SK-N-SH (cell line): ENCODE measurements around the gene LIMA1. TPM values are rescaled to one million over a fixed set of nuclear protein-coding genes. Genes with fewer than 3 reads are reported as not detected.
"Not testable (repeated sequence)": the region's sequence is repeated elsewhere in the genome, so short reads cannot be mapped to it uniquely, and the experiment has no call there.

ENCODE experiments used
- CTCF ChIA-PET: fragments of 300-600, 350-600 bp; formaldehyde crosslinking; extraction: SDS; loops from one replicate; lab custom pipeline; 2021; lab: Yijun Ruan, JAX
- POLR2A ChIA-PET: fragments of 350-600 bp; sonication (Branson Sonifier 250); formaldehyde crosslinking; extraction: SDS; loops from one replicate; lab custom pipeline; 2020; ENCODE audit warnings: antibody characterized with exemption, inconsistent platforms; lab: Yijun Ruan, JAX
- DNase-seq: peaks from one replicate; pipeline ENCODE4 v3.0.0; 2012
- H2AFZ ChIP-seq: fragments of 200-600 bp; sonication (generic); 2 replicates; pipeline ENCODE4 v1.8.1; 2016; ENCODE audit warnings: antibody characterized with exemption, mild to moderate bottlenecking, low read depth
- H3F3A ChIP-seq: fragments of 200-600 bp; sonication (generic); replicated peaks from 2 replicates; pipeline ENCODE3; 2016; ENCODE audit warnings: antibody characterized with exemption, mild to moderate bottlenecking; ENCODE audit not compliant: insufficient read depth
- H3K27ac ChIP-seq, 2 experiments: fragments of 200-500 bp in 1 of 2; fragments of 200-600 bp in 1 of 2; sonication (Bioruptor generic) in 1 of 2; sonication (generic), shearing (Covaris generic) in 1 of 2; 2 replicates each; pipeline versions ENCODE4 v1.5.1 to v1.6.1; 2014 to 2016; ENCODE audit warnings: low read depth in 2 of 2, inconsistent platforms in 1 of 2, low read length in 1 of 2, mild to moderate bottlenecking in 1 of 2, mixed read lengths in 1 of 2
- H3K27me3 ChIP-seq: fragments of 200-600 bp; sonication (generic), shearing (Covaris generic); 2 replicates; pipeline ENCODE4 v1.6.1; 2016; ENCODE audit warnings: mixed run types; ENCODE audit not compliant: insufficient read depth
- H3K36me3 ChIP-seq, 2 experiments: fragments of 200-500 bp in 1 of 2; fragments of 200-600 bp in 1 of 2; sonication (Bioruptor generic) in 1 of 2; sonication (generic) in 1 of 2; replicated peaks in 1 of 2; 2 replicates each; pipeline versions ENCODE3 to v1.5.1; 2014 to 2016; ENCODE audit warnings: low read length in 1 of 2, mild to moderate bottlenecking in 1 of 2; ENCODE audit not compliant: insufficient read depth in 2 of 2, control insufficient read depth in 1 of 2
- H3K4me1 ChIP-seq, 2 experiments: fragments of 200-500 bp in 1 of 2; fragments of 200-600 bp in 1 of 2; sonication (Bioruptor generic) in 1 of 2; sonication (generic), shearing (Covaris generic) in 1 of 2; 2 replicates each; pipeline versions ENCODE4 v1.5.1 to v1.6.1; 2014 to 2016; ENCODE audit warnings: low read depth in 1 of 2, low read length in 1 of 2, mixed run types in 1 of 2; ENCODE audit not compliant: insufficient read depth in 2 of 2, control insufficient read depth in 1 of 2
- H3K4me2 ChIP-seq: fragments of 200-600 bp; sonication (generic), shearing (Covaris generic); 2 replicates; pipeline ENCODE4 v1.6.1; 2017; ENCODE audit warnings: mixed run types
- H3K4me3 ChIP-seq, 2 experiments: fragments of 200-500 bp in 1 of 2; fragments of 200-600 bp in 1 of 2; sonication (Bioruptor generic) in 1 of 2; sonication (generic), shearing (Covaris generic) in 1 of 2; 2 replicates each; pipeline versions ENCODE4 v1.5.1 to v1.8.1; 2014 to 2016; ENCODE audit warnings: low read depth in 2 of 2, inconsistent platforms in 1 of 2, low read length in 1 of 2, mild to moderate bottlenecking in 1 of 2, mixed read lengths in 1 of 2, moderate library complexity in 1 of 2
- H3K79me2 ChIP-seq: fragments of 200-600 bp; sonication (generic); 2 replicates; pipeline ENCODE4 v1.8.1; 2017; ENCODE audit warnings: mild to moderate bottlenecking; ENCODE audit not compliant: insufficient read depth
- H3K9ac ChIP-seq: fragments of 200-600 bp; sonication (generic); 2 replicates; pipeline ENCODE4 v1.6.1; 2017; ENCODE audit warnings: mixed run types
- H3K9me2 ChIP-seq: fragments of 200-600 bp; sonication (generic); 2 replicates; pipeline ENCODE4 v1.6.1; 2017; ENCODE audit warnings: mixed run types
- H3K9me3 ChIP-seq: fragments of 200-600 bp; sonication (generic); 2 replicates; pipeline ENCODE4 v1.6.1; 2017; ENCODE audit warnings: mixed run types, mild to moderate bottlenecking, moderate library complexity
- H4K20me1 ChIP-seq: fragments of 200-600 bp; sonication (generic); 2 replicates; pipeline ENCODE4 v1.6.1; 2017; ENCODE audit warnings: mild to moderate bottlenecking, mixed run types; ENCODE audit not compliant: insufficient read depth
- ELF1 ChIP-seq: IDR thresholded peaks from 2 replicates; pipeline ENCODE4 v1.4.0; 2012
- EZH2phosphoT487 ChIP-seq: fragments of 200-600 bp; sonication (generic); IDR thresholded peaks from 2 replicates; pipeline ENCODE4 v1.6.1; 2017; ENCODE audit warnings: low read depth, mixed run types, mild to moderate bottlenecking, antibody characterized with exemption, moderate library complexity, borderline replicate concordance
- JUND ChIP-seq: IDR thresholded peaks from 2 replicates; pipeline ENCODE4 v1.4.0; 2012
- RXRA ChIP-seq: IDR thresholded peaks from 2 replicates; pipeline ENCODE4 v1.4.0; 2012; ENCODE audit warnings: low read depth, mild to moderate bottlenecking, borderline replicate concordance
- SIN3A ChIP-seq: IDR thresholded peaks from 2 replicates; pipeline ENCODE4 v1.6.1; 2012; ENCODE audit warnings: low read depth, mild to moderate bottlenecking, low read length, moderate library complexity, borderline replicate concordance
- TAF1 ChIP-seq: IDR thresholded peaks from 2 replicates; pipeline ENCODE4 v1.6.1; 2012; ENCODE audit warnings: low read depth, mild to moderate bottlenecking, low read length, moderate library complexity, borderline replicate concordance
- USF1 ChIP-seq: IDR thresholded peaks from 2 replicates; pipeline ENCODE4 v1.4.0; 2012; ENCODE audit warnings: low read depth, borderline replicate concordance
- WGBS: methylation state at CpG from one replicate; pipeline ENCODE4 v1.1.6; 2017; ENCODE audit warnings: low lambda C conversion rate; 5-methylcytosine and 5-hydroxymethylcytosine counted together
- polyA plus RNA-seq, 3 experiments: library from polyadenylated mRNA; depleted of rRNA; stranded (reverse); fragments of >200 nt; gene quantifications; 2 replicates each; pipeline ENCODE4 v1.2.3, GENCODE V29; 2012
- TF ChIP-seq, protein P1 (sequence below): IDR thresholded peaks from 2 replicates; pipeline ENCODE4; 2012
- TF ChIP-seq, protein P2 (sequence below): fragments of 150-350 bp; IDR thresholded peaks from 2 replicates; pipeline ENCODE4 v1.6.1; 2017; ENCODE audit warnings: antibody characterized with exemption, low read length, low read depth, borderline replicate concordance

The LIMA1 gene
- polyA plus RNA-seq, 1 of the 3 experiments (the other 2 are of a cell fraction) = 96.6 TPM

DNA sequence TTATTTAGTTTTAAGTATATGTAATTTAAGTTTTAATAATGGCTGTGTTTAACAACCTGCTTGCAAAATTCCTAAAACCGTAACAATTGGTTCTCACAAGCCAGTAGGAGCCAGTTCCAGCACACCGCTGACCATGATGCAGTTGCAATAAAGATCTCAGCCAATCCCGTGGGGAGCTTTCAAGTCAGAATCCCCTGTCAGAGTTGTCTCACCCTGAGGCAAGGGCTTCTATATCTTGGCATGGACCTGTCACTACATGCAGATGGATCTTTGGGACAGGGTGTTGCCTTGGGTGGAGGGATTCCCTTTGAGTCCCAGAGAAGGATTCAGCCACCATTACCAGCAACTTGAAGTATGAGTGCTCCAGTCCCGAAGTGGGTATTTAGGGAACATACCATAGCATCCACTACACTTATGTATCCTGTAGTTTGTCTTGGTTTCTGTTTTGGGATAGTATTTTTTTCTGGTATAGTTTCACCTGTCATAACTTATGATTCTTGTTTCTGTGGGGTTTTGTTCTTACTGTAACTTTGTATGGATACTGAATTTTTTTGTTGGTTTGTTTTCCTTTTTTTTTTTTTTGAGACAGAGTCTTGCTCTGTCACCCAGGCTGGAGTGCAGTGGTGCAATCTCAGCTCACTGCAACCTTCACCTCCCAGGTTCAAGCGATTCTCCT, 30.1 kb upstream of the LIMA1 start:
- no peaks in the 10 kb centered on the region for H3K9me2 ChIP-seq
- 96% methylated on average over 5 of the region's 5 CpGs for WGBS
- ChIA-PET CTCF (interaction anchor here (0.6 to 2.6 kb wide), 12 partner anchors 11 to 348 kb away, joined by 3 to 40 read pairs (median 9); no protein-coding TSS in a partner anchor), POLR2A (no interaction called here)
- no peaks in the 10 kb centered on the region for H3K27me3 ChIP-seq
- peaks cover 0 to 3% of the 10 kb centered on the region in 2 experiments for H3K36me3 ChIP-seq
- TF ChIP-seq SIN3A = no peak
- TF ChIP-seq TAF1 = no peak
- TF ChIP-seq ELF1 = no peak
- TF ChIP-seq JUND = no peak
- no peak for TF ChIP-seq RXRA
- TF ChIP-seq USF1 = no peak
- no peak for TF ChIP-seq EZH2phosphoT487
- TF ChIP-seq, protein P1, sequence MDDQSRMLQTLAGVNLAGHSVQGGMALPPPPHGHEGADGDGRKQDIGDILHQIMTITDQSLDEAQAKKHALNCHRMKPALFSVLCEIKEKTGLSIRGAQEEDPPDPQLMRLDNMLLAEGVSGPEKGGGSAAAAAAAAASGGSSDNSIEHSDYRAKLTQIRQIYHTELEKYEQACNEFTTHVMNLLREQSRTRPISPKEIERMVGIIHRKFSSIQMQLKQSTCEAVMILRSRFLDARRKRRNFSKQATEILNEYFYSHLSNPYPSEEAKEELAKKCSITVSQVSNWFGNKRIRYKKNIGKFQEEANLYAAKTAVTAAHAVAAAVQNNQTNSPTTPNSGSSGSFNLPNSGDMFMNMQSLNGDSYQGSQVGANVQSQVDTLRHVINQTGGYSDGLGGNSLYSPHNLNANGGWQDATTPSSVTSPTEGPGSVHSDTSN = no peak
- TF ChIP-seq, protein P2, sequence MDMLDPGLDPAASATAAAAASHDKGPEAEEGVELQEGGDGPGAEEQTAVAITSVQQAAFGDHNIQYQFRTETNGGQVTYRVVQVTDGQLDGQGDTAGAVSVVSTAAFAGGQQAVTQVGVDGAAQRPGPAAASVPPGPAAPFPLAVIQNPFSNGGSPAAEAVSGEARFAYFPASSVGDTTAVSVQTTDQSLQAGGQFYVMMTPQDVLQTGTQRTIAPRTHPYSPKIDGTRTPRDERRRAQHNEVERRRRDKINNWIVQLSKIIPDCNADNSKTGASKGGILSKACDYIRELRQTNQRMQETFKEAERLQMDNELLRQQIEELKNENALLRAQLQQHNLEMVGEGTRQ = no peak
- no peak overlapping the region for H3K9ac ChIP-seq
- peaks cover 8% of the 10 kb centered on the region for H3F3A ChIP-seq
- peaks cover 3% of the 10 kb centered on the region; the same call in 1 of the 2 replicates for H3K79me2 ChIP-seq
- H3K4me2 ChIP-seq = no peak overlapping the region
- no peaks in the 10 kb centered on the region for H4K20me1 ChIP-seq
- H2AFZ ChIP-seq = no peak overlapping the region
- no peak for DNase-seq
- H3K4me3 ChIP-seq = no peak overlapping the region
- no peaks in the 10 kb centered on the region for H3K4me1 ChIP-seq
- no peak overlapping the region for H3K27ac ChIP-seq
- H3K9me3 ChIP-seq = no peaks in the 10 kb centered on the region

DNA sequence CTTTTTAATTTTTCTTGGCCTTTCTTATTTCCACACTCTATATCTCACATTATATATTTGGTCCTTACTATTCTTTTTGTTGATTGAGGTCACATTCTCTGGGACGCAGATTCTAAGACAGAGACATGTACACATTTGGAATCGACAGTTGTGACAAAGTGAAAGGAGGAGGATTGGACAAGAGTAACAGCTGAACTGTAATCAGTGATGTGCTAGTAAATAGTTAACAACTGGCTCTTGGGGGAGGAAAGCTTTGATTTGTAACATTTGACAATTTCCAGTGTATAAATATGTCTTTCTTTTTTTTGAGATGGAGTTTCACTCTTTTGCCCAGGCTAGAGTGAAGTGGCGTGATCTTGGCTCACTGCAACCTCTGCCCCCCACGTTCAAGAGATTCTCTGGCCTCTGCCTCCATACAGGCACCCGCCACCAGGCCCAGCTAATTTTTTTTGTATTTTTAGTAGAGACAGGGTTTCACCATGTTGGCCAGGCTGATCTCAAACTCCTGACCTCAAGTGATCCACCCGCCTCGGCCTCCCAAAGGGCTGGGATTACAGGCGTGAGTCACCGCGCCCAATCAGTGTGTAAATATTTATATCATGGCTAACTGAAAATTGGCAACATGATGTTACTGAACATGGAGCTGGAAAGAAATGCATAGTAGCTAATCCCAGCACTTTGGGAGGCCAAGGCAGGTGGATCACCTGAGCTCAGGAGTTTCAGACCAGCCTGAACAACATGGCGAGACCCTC, 28.7 kb upstream of the LIMA1 start:
- H3K36me3 ChIP-seq, H3K4me2 ChIP-seq, H3K27ac ChIP-seq, H3K9me2 ChIP-seq, H3K9ac ChIP-seq, H3K27me3 ChIP-seq, H2AFZ ChIP-seq, H3K4me1 ChIP-seq, H3K79me2 ChIP-seq, POLR2A ChIA-PET, H3K9me3 ChIP-seq, H4K20me1 ChIP-seq, H3K4me3 ChIP-seq, H3F3A ChIP-seq, DNase-seq: not testable (repeated sequence)
- WGBS = 87% methylated on average over 11 of the region's 11 CpGs
- CTCF ChIA-PET = interaction anchor here (1.2 kb wide), 3 partner anchors 9 to 126 kb away, joined by 3 to 4 read pairs (median 3); no protein-coding TSS in a partner anchor
